ENCODE data around the gene CEBPE. TPM values are rescaled to one million over a fixed set of nuclear protein-coding genes. Genes with fewer than 3 reads are reported as not detected.

The CEBPE gene
- total RNA-seq, 2 experiments from 2014 or later, result 0.45 to 0.68 TPM

DNA sequence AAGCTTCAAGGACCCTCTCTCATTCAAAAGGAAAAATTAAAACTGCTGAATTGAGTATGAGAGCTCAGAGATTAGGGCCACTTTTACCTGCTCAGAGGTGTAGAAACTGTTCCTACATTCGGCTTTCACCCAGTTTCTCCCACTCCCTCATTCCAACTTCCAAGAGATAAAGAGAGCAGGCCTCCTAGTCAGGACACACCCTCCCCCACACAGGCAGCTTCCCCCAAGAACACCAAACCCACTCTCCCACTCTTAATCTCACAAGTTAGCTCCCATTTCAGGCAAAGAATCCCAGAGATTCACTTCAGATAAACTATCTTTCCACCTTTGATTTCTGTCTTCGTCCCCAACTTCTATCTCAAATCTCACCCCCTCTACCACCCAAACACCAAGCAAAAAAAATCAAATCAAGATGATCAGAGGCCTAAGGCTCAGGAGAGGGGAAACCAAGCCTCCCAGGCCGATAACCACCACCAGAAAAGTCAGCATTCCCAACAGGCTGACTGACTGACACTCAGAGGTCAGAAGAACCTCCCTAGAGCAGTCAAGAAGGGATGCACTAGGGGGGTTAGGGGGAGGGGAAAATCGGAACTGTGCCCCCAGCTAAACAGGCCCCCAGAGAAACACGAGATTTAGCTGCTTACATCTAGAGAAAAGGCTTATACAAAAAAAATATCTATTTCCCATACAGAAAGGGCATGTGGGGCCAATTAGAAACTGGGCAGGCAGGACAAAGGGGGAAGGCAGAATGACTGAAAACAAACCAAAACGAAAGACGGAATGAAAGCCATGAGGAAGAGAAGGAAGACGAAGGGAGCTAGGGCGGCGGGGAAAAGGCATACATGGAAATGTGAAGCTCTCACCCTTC, 48.6 kb downstream of the CEBPE start:
- no peak for DNase-seq

DNA sequence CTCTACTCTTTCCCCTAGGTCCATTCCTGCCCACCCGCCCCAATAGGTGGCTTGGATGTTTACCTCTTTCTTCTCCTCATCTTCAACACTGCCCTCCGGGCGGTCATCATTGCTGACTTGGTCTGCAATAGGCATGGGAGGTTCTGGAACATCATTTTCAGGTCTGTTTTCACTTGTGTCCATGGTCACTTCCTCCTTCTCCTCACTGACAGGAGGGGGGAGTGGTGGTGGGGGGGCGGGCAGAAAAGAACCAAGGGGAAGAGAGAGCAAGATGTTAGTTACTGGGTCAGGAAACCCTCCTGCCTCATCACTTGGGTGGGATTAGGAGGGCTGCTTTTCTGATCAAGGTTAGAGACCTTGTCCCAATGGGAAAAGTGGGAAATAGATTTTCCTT, 49.6 kb downstream of the CEBPE start:
- Mint-ChIP-seq H3K4me3 (peak overlapping the region; percentile 91), H3K27ac (peak overlapping the region; percentile 25), H3K27me3 (no peaks in the 10 kb centered on the region), H3K36me3 (peaks cover 36% of the 10 kb centered on the region), H3K4me1 (peaks cover 35% of the 10 kb centered on the region), H3K9me3 (no peaks in the 10 kb centered on the region)
- DNase-seq, result no peak

More for the DNA sequence above, 48.6 kb downstream of the CEBPE start:
- no peaks in the 10 kb centered on the region for H3K27me3 Mint-ChIP-seq
- no peaks in the 10 kb centered on the region for H3K9me3 Mint-ChIP-seq
- H3K4me1 Mint-ChIP-seq, result peaks cover 35% of the 10 kb centered on the region
- H3K27ac Mint-ChIP-seq, result peak overlapping the region; percentile 95
- H3K36me3 Mint-ChIP-seq, result peaks cover 38% of the 10 kb centered on the region
- peak overlapping the region; percentile 91 for H3K4me3 Mint-ChIP-seq

- Mint-ChIP-seq H3K4me3 (peak overlapping the region; percentile 57), H3K4me1 (peaks cover 35% of the 10 kb centered on the region), H3K27ac (peak overlapping the region; percentile 77), H3K9me3 (no peaks in the 10 kb centered on the region), H3K36me3 (peaks cover 41% of the 10 kb centered on the region), H3K27me3 (no peaks in the 10 kb centered on the region)
- DNase-seq, result peak; percentile 66
These were observed 50.2 kb downstream of the CEBPE start for GRCh38 chr14:23068789-23069412.

DNA sequence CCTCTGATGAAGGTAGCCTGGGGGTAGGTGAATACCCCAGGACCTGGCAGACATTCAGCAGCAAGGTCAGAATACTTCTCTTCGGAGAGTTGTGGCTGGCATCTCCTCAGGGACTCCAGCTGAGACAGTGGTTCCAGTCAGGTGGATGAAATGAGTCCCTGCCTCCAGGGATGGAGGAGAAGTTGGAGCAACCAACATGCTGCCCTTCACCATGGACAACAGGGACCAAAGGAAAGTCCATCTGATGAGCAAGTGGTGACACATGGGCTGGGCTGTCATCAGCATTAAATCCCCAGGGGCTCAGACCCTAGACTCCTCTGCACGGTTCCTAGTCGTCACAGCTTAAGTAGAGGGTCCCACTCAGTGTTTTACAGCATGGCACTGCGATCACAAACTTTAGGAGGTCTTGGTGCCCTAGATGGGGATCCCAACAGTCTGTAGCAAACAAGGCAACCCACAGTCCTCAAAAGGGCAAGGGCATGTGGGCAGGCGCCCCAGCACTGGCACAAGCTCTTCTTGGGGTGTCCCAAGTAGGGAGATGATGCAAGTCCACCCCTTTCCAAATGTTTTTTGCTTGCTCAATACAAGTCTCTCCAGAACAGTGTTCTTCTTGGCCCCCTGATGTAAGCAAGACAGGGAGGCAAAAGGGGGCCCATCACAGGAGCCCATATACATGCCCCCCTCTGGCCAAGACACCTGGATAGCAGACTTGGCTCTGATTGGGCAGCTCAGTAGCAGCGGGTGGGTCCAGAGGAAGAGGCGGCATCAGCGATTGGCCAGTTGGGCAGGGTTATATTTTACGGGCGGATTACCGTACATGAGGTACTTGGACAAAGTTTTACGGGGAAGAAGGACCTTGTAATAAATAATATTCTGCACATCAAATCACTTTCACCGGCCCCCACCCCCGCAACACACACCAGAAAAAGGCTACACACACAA, 50.9 kb downstream of the CEBPE start:
- Mint-ChIP-seq H3K27me3 (no peaks in the 10 kb centered on the region), H3K36me3 (peaks cover 47% of the 10 kb centered on the region), H3K27ac (peak overlapping the region; percentile 77), H3K4me1 (peaks cover 35% of the 10 kb centered on the region), H3K9me3 (no peaks in the 10 kb centered on the region), H3K4me3 (peak overlapping the region; percentile 57)
- DNase-seq, result no peak

Other genes starting within 250 kb of the CEBPE start
- 10 to 100 TPM; 17.6 to 18.7 TPM for gene LRP10, start 247.5 kb downstream of the CEBPE start, total RNA-seq
- under 1 TPM; 0.14 to 0.19 TPM for gene REM2, start 236.0 kb downstream of the CEBPE start, total RNA-seq
- 10 to 100 TPM; 66.2 to 67.2 TPM for gene RBM23, start 200.1 kb downstream of the CEBPE start, total RNA-seq
- 100 to 1,000 TPM; 169 to 190 TPM for gene PRMT5, start 189.9 kb downstream of the CEBPE start, total RNA-seq
- 10 to 100 TPM; 51.9 to 53.6 TPM for gene HAUS4, start 162.2 kb downstream of the CEBPE start, total RNA-seq
- 1 to 10 TPM in 1 of 2 experiments, under 1 TPM in 1; 0.90 to 1.0 TPM for gene AJUBA, start 136.7 kb downstream of the CEBPE start, total RNA-seq
- 10 to 100 TPM; 10.5 to 11.1 TPM for gene C14orf93, start 109.1 kb downstream of the CEBPE start, total RNA-seq
- gene PSMB5, start 84.4 kb downstream of the CEBPE start, total RNA-seq, result 100 to 1,000 TPM; 162 to 164 TPM
- gene PSMB11, start 77.0 kb downstream of the CEBPE start, total RNA-seq, result not detected
- under 1 TPM; 0.49 to 0.52 TPM for gene CDH24, start 61.7 kb downstream of the CEBPE start, total RNA-seq
- 100 to 1,000 TPM; 160 to 174 TPM for gene ACIN1, start 24.1 kb downstream of the CEBPE start, total RNA-seq
- gene C14orf119, start 23.8 kb downstream of the CEBPE start, total RNA-seq, result 10 to 100 TPM; 52.0 to 57.0 TPM
- gene CIROP, start 14.3 kb downstream of the CEBPE start, total RNA-seq, result not detected
- gene SLC7A8, start 64.4 kb upstream of the CEBPE start, total RNA-seq, result 1 to 10 TPM; 2.5 to 2.8 TPM
- gene RNF212B, start 118.7 kb upstream of the CEBPE start, total RNA-seq, result not detected
- 10 to 100 TPM; 10.8 to 12.7 TPM for gene HOMEZ, start 166.9 kb upstream of the CEBPE start, total RNA-seq
- 10 to 100 TPM; 21.1 to 21.4 TPM for gene PPP1R3E, start 183.6 kb upstream of the CEBPE start, total RNA-seq
- gene BCL2L2, start 187.6 kb upstream of the CEBPE start, total RNA-seq, result 1 to 10 TPM; 1.4 to 1.8 TPM
- gene PABPN1, start 202.2 kb upstream of the CEBPE start, total RNA-seq, result 100 to 1,000 TPM; 280 to 289 TPM
- gene SLC22A17, start 233.6 kb upstream of the CEBPE start, total RNA-seq, result 1 to 10 TPM; 2.2 to 2.9 TPM
- gene EFS, start 245.9 kb upstream of the CEBPE start, total RNA-seq, result not detected

All from activated naive CD8-positive, alpha-beta T cell treated with anti-CD3 and anti-CD28 coated beads for 36 hours (primary cell).